ENCODE results near the gene C10orf143. TPM values are rescaled to one million over a fixed set of nuclear protein-coding genes. Genes with fewer than 3 reads are reported as not detected.

The C10orf143 gene
- total and polyA plus RNA-seq, 8 donors = 0.29 to 11.6 (median 3.4) TPM; not detected in 2

GRCh38 chr10:130141460-130141859, 30.8 kb upstream of the C10orf143 start:
- Histone ChIP-seq H3K27me3 (no peaks in the 10 kb centered on the region), H3K36me3 (peaks cover 6 to 28% (median 24%) of the 10 kb centered on the region in 4 donors), H3K4me1 (peaks cover 19 to 76% (median 54%) of the 10 kb centered on the region in 4 donors), H3K4me3 (no peak overlapping the region), H3K27ac (no peak overlapping the region), H3K9me3 (no peaks in the 10 kb centered on the region)
- WGBS, 5 donors = 32 to 50% (median 41%) methylated on average over 1 of the region's 1 CpG
- intact Hi-C loops (cut with DNase I; ENCODE audit: low total_unique reads) = no loop called here
- TF ChIP-seq POLR2A (IDR thresholded peaks at IDR 0.05) (no peak), CTCF (IDR thresholded peaks at IDR 0.05) (no peak), EP300 (IDR thresholded peaks at IDR 0.05) (no peak), POLR2AphosphoS5 (IDR thresholded peaks at IDR 0.05) (no peak)
- DNase-seq = no peak

- intact Hi-C loops (cut with DNase I; ENCODE audit: low total_unique reads) = no loop called here
- no peak overlapping the region for H3K4me3 ChIP-seq
- no peak for DNase-seq
- peaks cover 19 to 72% (median 54%) of the 10 kb centered on the region in 4 donors for H3K4me1 ChIP-seq
- H3K27ac ChIP-seq = no peak overlapping the region
- H3K9me3 ChIP-seq = no peaks in the 10 kb centered on the region
- 82 to 87% (median 85%) methylated on average over 4 of the region's 4 CpGs for WGBS, 5 donors
- TF ChIP-seq CTCF (IDR thresholded peaks at IDR 0.05) (no peak), POLR2AphosphoS5 (IDR thresholded peaks at IDR 0.05) (no peak), EP300 (IDR thresholded peaks at IDR 0.05) (no peak), POLR2A (IDR thresholded peaks at IDR 0.05) (no peak)
- no peaks in the 10 kb centered on the region for H3K27me3 ChIP-seq
- H3K36me3 ChIP-seq = peaks cover 2 to 23% (median 19%) of the 10 kb centered on the region in 4 donors
Measured at GRCh38 chr10:130141038-130141437, 30.4 kb upstream of the C10orf143 start.

- DNase-seq = no peak
- H3K27me3 ChIP-seq = no peaks in the 10 kb centered on the region
- no peaks in the 10 kb centered on the region for H3K9me3 ChIP-seq
- H3K4me3 ChIP-seq = no peak overlapping the region
- H3K4me1 ChIP-seq = peaks cover 24 to 78% (median 57%) of the 10 kb centered on the region in 4 donors
- peaks cover 0 to 17% (median 13%) of the 10 kb centered on the region in 4 donors for H3K36me3 ChIP-seq
- WGBS, 5 donors = 87 to 94% (median 91%) methylated on average over 1 of the region's 1 CpG
- no peak for TF ChIP-seq POLR2AphosphoS5 (IDR thresholded peaks at IDR 0.05)
- no peak for TF ChIP-seq EP300 (IDR thresholded peaks at IDR 0.05)
- TF ChIP-seq CTCF (IDR thresholded peaks at IDR 0.05) = no peak
- TF ChIP-seq POLR2A (IDR thresholded peaks at IDR 0.05) = no peak
- no peak overlapping the region for H3K27ac ChIP-seq
- intact Hi-C loops (cut with DNase I; ENCODE audit: low total_unique reads) = no loop called here
Measured at GRCh38 chr10:130140425-130140824, 29.8 kb upstream of the C10orf143 start.

- H3K4me1 ChIP-seq = peaks cover 24 to 71% (median 57%) of the 10 kb centered on the region in 4 donors
- H3K27me3 ChIP-seq = peaks cover 0 to 4% (median 0%) of the 10 kb centered on the region in 3 donors
- peak in 1 of 2 donors; percentile 71 for DNase-seq
- WGBS, 5 donors = 42 to 53% (median 49%) methylated on average over 3 of the region's 3 CpGs
- intact Hi-C loops (cut with DNase I; ENCODE audit: low total_unique reads) = no loop called here
- peaks cover 0 to 14% (median 10%) of the 10 kb centered on the region in 4 donors for H3K36me3 ChIP-seq
- peak overlapping the region in 2 of 4 donors; percentile 98 to 100 for H3K4me3 ChIP-seq
- peak in 1 of 3 donors; percentile 46 for TF ChIP-seq POLR2AphosphoS5 (IDR thresholded peaks at IDR 0.05)
- no peak for TF ChIP-seq CTCF (IDR thresholded peaks at IDR 0.05)
- H3K27ac ChIP-seq = peak overlapping the region in 1 of 5 donors; percentile 89
- no peaks in the 10 kb centered on the region for H3K9me3 ChIP-seq
Measured at GRCh38 chr10:130138479-130138866, 27.8 kb upstream of the C10orf143 start.

All from stomach (tissue), 9 donors.